ENCODE measurements around the gene DMRT3.

DNA sequence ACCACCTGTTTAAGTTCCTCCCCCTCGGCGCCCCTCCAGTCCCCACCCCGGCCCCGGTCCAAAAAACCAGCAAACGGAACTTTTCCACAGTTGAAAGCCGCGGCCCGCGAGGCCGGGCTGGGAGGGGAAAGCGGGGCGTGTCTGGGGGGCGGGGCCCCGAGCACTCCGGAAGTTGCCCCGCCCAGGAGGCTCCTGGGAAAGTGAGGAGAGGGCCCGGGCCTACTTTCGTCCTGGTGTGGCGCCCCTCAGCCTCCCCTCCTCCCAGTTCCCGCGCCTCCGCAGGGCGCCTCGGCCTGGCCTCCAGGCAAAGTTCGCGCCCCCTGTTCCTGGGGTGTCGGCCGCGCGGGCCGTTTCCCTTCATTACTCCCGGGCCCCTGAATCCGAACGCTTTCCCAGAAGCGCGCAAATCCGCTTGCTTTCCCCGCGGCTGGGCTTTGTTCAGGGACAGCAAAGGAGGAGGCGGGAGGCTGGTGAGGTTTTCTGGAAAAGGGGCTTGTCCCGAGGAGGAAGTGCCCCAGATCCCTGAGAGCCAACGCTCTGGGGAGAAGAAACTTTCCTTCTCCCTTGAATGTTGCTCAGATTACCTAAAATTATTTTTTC lies 4.5 kb upstream of the DMRT3 start:
- TF ChIP-seq, protein P1, sequence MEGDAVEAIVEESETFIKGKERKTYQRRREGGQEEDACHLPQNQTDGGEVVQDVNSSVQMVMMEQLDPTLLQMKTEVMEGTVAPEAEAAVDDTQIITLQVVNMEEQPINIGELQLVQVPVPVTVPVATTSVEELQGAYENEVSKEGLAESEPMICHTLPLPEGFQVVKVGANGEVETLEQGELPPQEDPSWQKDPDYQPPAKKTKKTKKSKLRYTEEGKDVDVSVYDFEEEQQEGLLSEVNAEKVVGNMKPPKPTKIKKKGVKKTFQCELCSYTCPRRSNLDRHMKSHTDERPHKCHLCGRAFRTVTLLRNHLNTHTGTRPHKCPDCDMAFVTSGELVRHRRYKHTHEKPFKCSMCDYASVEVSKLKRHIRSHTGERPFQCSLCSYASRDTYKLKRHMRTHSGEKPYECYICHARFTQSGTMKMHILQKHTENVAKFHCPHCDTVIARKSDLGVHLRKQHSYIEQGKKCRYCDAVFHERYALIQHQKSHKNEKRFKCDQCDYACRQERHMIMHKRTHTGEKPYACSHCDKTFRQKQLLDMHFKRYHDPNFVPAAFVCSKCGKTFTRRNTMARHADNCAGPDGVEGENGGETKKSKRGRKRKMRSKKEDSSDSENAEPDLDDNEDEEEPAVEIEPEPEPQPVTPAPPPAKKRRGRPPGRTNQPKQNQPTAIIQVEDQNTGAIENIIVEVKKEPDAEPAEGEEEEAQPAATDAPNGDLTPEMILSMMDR (IDR thresholded peaks at IDR 0.05), result no peak
- no peak for TF ChIP-seq POLR2A (IDR thresholded peaks at IDR 0.05)
- TF ChIP-seq POLR2AphosphoS5 (IDR thresholded peaks at IDR 0.05; ENCODE audit: insufficient read depth in 1 of 2, low read depth in 1 of 2), result no peak

Measured in vagina (tissue), 2 donors.